LNCAP (cell line): Measurements from ENCODE around the gene PTPA.

ENCODE experiments used
- TF ChIP-seq, protein P1 (sequence below): fragments of 450-650 bp; IDR thresholded peaks from 2 replicates; pipeline ENCODE4 v1.5.1; 2017; ENCODE audit warnings: mild to moderate bottlenecking

Gene PTPA

DNA sequence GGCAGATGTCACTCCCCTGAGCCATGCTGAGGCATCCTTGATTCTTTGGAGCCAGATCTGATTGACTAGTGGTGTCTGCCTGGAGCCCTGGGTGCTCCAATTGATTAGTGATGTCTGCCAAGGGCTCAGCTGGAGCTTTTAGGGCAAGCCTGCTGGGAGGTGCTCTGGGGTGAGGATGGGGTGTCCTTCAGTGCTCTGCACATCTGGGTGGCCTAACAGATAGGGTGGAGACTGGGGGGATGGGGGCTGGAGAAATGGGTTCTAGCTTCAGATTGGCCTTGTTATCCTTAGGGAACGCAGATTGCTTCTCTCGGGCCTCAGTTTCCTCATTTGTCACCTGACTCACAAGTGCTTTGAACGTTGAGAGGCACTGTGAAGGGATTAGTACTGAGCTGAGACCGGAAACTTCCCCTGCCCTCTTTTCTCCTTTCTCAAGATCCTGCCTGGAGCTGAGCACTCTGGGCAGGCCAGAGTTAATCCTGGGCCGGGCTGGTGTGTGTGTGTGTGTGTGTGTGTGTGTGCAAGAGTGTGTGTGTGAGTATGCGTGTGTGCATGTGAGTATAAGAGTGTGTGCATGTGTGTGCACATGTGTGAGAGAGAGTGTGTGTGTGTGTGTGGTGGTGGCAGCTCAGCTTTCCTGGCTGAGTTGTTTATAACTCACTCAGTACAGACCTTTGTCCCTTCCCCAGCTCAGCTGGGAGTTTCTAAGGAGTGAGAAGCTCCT, 72.4 kb downstream of the PTPA start:
- TF ChIP-seq, protein P1, sequence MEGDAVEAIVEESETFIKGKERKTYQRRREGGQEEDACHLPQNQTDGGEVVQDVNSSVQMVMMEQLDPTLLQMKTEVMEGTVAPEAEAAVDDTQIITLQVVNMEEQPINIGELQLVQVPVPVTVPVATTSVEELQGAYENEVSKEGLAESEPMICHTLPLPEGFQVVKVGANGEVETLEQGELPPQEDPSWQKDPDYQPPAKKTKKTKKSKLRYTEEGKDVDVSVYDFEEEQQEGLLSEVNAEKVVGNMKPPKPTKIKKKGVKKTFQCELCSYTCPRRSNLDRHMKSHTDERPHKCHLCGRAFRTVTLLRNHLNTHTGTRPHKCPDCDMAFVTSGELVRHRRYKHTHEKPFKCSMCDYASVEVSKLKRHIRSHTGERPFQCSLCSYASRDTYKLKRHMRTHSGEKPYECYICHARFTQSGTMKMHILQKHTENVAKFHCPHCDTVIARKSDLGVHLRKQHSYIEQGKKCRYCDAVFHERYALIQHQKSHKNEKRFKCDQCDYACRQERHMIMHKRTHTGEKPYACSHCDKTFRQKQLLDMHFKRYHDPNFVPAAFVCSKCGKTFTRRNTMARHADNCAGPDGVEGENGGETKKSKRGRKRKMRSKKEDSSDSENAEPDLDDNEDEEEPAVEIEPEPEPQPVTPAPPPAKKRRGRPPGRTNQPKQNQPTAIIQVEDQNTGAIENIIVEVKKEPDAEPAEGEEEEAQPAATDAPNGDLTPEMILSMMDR, result no peak

DNA sequence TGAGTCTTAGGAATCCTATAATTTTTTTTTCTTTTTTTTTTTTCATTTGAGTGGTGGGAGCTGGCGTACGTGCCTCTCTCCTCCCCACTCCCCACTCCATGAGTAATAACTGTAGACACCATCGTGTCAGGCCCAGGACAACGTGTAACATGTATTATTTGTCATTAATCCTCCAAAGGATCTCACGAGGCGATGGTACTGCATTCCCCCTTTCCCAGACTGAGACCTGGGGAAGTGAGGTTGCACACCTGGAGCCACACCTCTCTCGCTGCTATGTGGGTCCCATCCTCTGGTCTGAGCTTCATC, 73.0 kb downstream of the PTPA start:
- TF ChIP-seq, protein P1, result no peak

DNA sequence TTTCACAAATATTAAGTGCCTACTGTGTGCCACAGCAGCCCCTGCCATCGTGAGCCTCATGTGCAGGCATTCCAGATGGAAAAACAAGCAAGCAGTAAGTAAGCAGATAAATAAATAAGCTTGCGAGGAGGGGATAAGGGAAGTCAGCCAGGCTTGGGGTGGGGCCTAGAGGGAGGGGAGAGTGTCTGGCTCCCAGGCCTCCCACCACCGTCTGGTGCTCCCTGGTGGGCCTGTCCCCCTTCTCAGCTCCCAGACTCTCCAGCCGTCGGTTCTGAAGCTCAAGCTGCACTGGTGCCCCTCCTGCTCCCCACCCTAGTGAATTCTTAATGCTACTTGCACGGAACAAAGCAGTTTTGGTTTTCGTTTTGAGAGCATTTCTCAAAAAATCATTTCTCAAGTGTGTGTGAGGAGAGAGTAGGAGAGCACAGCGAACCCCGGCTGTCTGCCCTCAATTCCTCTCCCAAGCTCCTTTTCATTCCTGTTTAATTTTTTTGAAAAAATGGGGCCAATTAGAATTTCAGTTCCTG, 73.4 kb downstream of the PTPA start:
- TF ChIP-seq, protein P1, result no peak

DNA sequence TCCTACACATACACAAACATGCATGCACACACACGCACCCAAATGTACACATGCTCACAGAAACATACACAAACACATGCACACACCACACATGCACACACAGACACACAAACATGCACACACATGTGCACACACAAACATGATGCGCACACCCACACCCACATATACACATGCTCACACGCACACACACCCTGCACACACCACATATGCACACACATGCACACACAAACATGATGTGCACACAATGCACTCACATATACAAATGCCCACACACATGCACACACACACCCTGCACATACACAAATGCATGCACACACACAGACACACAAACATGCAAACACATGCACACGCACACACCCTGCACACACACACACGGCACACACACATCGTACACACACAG, 74.2 kb downstream of the PTPA start:
- TF ChIP-seq, protein P1, result no peak

DNA sequence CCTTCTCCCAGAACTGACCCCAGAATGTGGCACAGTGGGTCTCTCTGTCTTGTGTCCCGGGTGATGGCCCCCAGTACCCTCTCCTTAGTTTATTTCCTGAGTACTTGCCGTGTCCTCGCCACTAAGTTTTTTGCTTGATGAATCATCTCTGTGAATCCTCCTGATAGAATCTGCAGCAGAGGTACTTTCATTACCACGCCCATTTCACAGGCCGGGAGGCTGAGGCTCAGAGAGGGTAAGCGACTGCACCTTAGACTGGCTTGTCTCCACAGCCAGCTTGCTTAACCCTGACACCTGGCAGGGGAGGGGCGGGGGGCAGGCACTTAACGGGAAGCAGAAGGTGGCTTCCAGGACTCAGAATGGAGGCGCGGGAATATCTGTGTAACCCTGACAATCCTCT, 74.8 kb downstream of the PTPA start:
- TF ChIP-seq, protein P1, result no peak

DNA sequence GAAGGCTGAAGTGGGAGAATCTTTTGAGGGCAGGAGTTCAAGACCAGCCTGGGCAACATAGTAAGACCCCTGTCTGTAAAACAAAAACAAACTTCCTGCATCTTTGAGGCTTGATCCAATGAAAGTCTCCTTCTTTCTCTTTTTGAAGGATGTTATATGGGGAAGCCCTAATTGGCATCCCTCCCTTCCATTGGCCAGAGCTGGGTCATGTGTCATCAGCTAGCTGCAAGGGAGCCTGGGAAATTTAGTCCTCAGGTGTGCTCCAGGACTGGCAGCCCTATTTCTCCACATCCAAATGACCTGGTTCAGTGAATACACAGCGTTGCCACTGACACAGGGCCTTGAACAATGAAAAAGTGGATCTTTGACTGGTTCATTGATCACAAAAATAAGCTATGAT, 75.8 kb downstream of the PTPA start:
- TF ChIP-seq, protein P1, result no peak

DNA sequence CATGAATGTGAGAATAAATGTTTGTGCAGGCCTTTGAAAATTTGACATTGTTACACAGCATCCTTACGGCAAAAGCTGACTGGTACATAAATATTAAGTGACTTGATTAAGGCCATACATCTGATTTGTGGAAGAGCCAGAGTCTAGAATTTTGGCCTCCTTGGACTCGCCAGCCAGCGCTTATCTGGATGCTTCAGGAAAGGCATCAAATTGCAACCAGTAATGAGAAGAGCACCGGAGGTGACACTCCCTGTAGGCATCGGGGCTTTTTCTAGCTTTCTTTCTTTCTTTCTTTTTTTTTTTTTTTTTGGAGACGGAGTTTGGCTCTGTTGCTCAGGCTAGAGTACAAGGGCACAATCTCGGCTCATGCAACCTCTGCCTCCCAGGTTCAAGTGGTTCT, 80.0 kb downstream of the PTPA start:
- TF ChIP-seq, protein P1, result no peak

DNA sequence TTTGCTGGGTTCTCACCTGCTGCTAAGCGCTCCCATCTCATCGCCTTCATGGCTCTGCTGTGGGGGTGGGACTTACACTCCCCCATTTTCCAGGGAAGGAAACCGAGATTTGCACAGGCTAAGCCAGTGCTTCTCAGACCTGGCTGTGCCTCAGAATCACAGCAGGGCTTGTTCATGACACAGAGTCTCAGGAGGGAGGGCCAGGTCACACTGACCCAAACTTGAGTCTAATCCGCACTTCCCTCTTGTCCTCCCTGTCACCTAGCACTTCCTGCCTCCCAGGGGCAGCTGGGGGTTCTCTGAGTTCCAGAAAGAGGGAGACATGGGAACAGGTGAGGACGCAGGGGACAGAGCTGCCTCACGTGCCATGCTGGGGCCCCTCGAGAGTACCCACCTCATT, 82.4 kb downstream of the PTPA start:
- TF ChIP-seq, protein P1, result no peak
